ENCODE measurements around the gene CRTC3.
"Not testable (repeated sequence)": the region's sequence is repeated elsewhere in the genome, so short reads cannot be mapped to it uniquely, and the experiment has no call there.

The CRTC3 gene

DNA sequence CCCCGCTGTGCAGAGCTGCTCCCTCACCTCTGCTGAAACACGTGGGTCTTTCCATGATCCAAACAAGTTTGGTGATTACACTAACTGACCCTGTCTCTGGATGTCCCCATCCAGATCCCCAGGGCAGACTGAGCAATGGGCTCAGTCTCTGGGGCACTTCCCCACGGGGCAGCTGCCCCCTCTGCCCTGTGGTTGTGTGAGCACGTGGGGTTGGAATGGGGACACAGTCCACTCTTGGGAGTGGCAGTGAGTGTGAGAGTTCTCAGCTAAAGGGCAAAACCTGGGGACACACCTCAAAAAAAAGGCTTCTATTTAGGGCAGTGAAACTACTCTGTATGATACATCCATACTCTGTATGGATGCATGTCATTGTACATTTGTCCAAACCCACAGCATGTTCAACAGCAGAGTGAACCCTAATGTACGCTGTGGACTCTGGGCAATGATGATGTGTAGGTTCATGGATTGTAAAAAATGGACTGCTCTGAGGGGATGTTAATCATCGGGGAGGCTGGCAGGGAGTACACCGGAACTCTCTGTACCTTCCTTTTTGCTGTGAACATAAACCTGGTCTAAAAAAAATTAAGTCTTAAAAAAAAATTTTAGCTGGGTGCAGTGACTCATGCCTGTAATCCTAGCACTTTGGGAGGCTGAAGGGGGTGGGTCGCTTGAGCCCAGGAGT is 137.5 kb downstream of the CRTC3 start:
- in situ Hi-C loops (cut with MboI; ENCODE audit: low sequenced_read_pairs), result no loop called here

- in situ Hi-C loops (cut with MboI; ENCODE audit: low sequenced_read_pairs), result not testable (repeated sequence)
Observed at GRCh38 chr15:90667755-90668345, 138.1 kb downstream of the CRTC3 start.

DNA sequence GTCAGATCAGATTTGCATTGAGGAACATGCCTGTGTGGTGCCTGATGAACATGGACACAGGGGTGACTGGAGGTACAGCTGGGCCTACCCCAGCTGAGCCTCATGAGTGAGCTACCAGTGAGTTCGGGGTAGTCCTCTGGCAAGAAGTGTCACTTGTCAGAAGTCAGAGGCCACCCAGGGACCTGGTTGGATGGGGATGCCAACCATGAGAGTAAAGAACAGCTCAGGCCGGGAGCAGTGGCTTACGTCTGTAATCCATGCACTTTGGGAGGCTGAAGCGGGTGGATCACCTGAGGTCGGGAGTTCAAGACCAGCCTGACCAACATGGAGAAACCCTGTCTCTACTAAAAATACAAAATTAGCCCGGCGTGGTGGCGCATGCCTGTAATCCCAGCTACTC is 140.9 kb downstream of the CRTC3 start:
- in situ Hi-C loops (cut with MboI; ENCODE audit: low sequenced_read_pairs), result not testable (repeated sequence)

- in situ Hi-C loops (cut with MboI; ENCODE audit: low sequenced_read_pairs), result no loop called here
Observed at GRCh38 chr15:90671216-90671615, 141.5 kb downstream of the CRTC3 start.

GRCh38 chr15:90673357-90673756 is 143.6 kb downstream of the CRTC3 start:
- in situ Hi-C loops (cut with MboI; ENCODE audit: low sequenced_read_pairs), result not testable (repeated sequence)

DNA sequence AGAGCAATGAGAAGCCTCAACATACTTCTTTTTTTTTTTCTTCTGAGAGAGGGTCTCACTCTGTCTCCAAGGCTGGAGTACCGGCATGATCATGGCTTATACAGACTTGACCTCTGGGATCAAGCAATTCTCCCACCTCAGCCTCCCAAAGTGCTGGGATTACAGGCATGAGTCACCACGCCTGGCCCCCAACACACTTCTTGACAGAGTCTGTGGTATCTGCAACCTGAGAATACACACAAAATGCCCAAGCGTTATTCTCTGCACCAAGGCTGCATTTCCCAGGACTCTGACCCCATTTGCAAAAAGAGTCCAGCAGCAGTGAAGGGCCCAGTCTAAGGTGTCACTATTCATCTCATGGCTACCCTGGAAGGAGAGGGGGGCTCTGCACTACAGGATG is 144.8 kb downstream of the CRTC3 start:
- in situ Hi-C loops (cut with MboI; ENCODE audit: low sequenced_read_pairs), result no loop called here

- in situ Hi-C loops (cut with MboI; ENCODE audit: low sequenced_read_pairs), result no loop called here
Observed at GRCh38 chr15:90675464-90675863, 145.7 kb downstream of the CRTC3 start.

DNA sequence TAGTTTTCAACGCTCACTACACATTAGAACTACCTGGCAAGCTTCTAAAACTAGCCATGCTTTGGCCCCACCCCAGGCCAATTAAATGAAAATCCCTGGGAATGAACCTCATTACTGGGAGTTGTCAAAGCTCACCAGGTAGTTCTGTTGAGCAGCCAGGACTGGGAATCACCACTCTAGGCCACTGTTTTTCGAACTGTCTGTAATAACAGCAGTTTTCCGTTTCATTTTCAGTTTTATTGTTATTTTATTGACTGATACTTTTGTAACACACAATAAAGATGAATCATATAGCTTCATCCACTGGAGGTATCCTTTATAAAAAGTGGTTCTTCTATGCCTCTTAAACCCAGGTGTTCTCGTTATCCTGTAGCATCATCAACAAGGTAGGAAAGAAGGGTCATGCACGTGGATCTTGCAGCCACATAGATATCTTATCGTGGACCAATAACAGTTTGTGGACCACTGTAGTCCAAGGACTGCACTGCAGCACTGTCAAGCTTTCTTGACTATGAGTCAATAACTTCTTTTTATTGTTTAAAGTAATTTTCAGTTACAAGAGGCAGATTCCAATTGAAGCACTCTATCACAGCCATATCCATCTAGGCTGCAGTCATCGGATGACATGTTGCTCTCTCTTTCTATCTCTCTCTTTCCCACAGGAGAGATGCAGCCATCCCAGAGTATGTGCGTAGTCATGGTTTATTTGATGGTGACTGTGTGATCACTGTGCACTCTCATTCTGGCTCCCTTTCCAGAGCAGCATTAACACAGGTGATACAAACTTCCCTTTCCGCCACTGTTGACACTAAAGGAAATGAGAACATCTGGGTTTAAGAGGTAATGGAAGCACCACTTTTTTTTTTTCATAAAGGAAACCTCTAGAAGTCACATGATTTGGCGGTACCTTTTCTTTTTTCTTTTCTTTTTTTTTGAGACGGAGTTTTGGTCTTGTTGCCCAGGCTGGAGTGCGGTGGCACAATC is 148.4 kb downstream of the CRTC3 start:
- in situ Hi-C loops (cut with MboI; ENCODE audit: low sequenced_read_pairs), result no loop called here

DNA sequence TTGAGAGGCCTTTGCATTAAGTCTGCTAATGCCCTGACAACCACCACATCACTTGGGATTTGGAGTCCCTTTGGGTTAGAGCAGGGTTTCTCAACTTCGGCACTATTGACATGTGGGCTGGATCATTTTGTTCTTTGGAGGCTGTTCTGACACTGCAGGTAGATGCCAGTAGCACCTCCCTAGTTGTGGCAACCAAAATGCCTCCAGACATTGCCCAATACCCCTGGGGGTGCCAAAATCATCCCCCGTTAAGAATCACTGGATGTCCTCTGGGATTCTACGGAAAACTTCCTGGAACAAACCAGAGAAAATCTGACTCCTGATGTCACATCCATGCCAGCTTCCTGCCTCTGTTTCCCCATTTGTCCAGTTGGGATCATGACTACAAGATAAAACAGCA is 150.2 kb downstream of the CRTC3 start:
- in situ Hi-C loops (cut with MboI; ENCODE audit: low sequenced_read_pairs), result no loop called here

DNA sequence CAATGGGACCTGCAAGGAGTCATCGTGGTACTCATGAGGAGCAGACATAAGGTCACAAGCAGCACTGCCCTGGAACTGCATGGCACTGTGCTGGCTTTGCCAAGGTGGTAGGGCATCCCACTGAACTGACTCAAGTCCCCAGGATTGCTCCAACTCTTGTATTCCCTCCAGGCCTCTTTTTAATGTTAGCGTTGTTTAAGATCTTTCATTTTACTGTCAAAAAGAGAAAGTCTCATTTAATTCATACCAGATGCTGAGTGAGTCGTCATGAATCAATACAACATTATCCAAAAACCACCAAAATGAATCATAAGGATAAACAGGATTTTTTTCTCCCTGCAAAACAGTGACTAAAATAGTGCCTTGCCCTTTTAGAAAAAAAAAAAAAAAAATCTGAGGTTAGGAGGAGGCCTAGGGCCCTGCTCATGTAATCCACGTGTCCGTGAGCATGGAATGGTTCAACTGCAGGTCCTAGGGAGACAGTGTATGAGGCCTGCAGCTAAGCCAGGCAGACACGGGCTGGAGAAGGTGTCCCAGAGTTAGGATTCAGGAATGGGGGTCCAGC is 150.7 kb downstream of the CRTC3 start:
- in situ Hi-C loops (cut with MboI; ENCODE audit: low sequenced_read_pairs), result no loop called here

DNA sequence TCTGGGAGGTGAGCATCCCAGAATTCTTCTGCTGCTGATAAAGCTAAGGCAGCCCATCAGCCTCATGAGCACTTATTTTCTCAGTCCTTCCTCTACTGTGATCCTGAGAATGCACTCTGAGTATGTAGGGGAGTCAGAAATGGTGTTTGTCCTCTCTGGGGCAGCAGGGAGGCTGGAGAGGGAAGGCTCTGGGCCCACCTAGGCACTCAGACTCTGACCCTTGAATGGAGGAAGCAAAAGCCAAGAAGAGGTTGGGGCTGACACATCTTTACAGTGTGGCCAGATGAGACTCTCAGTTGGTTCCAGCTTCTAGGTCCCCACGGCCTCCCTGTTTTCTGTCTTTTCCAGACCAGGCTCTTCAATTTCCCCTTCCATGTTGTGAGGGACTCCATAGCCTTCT is 151.3 kb downstream of the CRTC3 start:
- in situ Hi-C loops (cut with MboI; ENCODE audit: low sequenced_read_pairs), result no loop called here

GRCh38 chr15:90681480-90681879 is 151.8 kb downstream of the CRTC3 start:
- in situ Hi-C loops (cut with MboI; ENCODE audit: low sequenced_read_pairs), result no loop called here

GRCh38 chr15:90683371-90683770 is 153.6 kb downstream of the CRTC3 start:
- in situ Hi-C loops (cut with MboI; ENCODE audit: low sequenced_read_pairs), result no loop called here

DNA sequence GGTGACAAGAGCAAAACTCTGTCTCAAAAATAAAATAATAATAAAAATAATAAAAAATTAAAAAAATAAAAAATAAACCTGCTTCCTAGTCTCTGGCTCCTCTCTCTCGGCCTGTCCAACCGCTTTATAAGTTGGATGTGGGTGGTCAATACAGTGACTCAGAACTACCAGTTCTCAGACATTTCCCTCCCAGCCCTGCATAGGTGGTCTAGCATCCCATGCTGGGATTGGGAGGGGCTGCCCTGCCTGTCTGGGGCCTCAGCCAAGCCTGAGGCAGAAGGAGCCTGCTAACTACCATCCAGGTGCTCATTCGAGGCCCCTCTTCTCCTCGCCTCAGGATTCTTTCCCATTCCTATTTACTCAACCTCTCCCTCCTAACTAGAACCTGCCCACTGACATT is 154.2 kb downstream of the CRTC3 start:
- in situ Hi-C loops (cut with MboI; ENCODE audit: low sequenced_read_pairs), result no loop called here

GRCh38 chr15:90684281-90684680 is 154.6 kb downstream of the CRTC3 start:
- in situ Hi-C loops (cut with MboI; ENCODE audit: low sequenced_read_pairs), result no loop called here

GRCh38 chr15:90685591-90686434 is 156.1 kb downstream of the CRTC3 start:
- in situ Hi-C loops (cut with MboI; ENCODE audit: low sequenced_read_pairs), result no loop called here

- in situ Hi-C loops (cut with MboI; ENCODE audit: low sequenced_read_pairs), result no loop called here
Observed at GRCh38 chr15:90686435-90687218, 156.9 kb downstream of the CRTC3 start.

- in situ Hi-C loops (cut with MboI; ENCODE audit: low sequenced_read_pairs), result not testable (repeated sequence)
Observed at GRCh38 chr15:90689326-90689961, 159.7 kb downstream of the CRTC3 start.

GRCh38 chr15:90690585-90690984 is 160.9 kb downstream of the CRTC3 start:
- in situ Hi-C loops (cut with MboI; ENCODE audit: low sequenced_read_pairs), result no loop called here

All from HL-60/S4 treated with phorbol 12-myristate 13-acetate at 8.2 ng/mL for 4 days and 3 days (cell line).